Vagina (tissue), 2 donors: ENCODE measurements around the gene USP43. TPM values are rescaled to one million over a fixed set of nuclear protein-coding genes. Genes with fewer than 3 reads are reported as not detected.
"Not testable (repeated sequence)": the region's sequence is repeated elsewhere in the genome, so short reads cannot be mapped to it uniquely, and the experiment has no call there.

Experiments used
- DNase-seq, 2 donors: peaks; one replicate each; pipeline ENCODE4 v3.0.0-alpha.2; 2017; ENCODE audit errors: extremely low spot score in 2 of 2
- H3K27ac ChIP-seq: fragments of 200-600 bp; sonication (generic); one replicate; pipeline ENCODE4 v1.5.1; 2019
- H3K27me3 ChIP-seq: fragments of 200-600 bp; sonication (generic); one replicate; pipeline ENCODE4 v1.5.1; 2019
- H3K36me3 ChIP-seq, 2 donors: fragments of 200-600 bp; sonication (generic); one replicate each; pipeline ENCODE4 v1.5.1; 2017 to 2019
- H3K4me1 ChIP-seq: fragments of 200-600 bp; sonication (generic); one replicate; pipeline ENCODE4 v1.5.1; 2019
- H3K4me3 ChIP-seq, 2 donors: fragments of 200-600 bp; sonication (generic); 1 replicate in 1 of 2; 2 replicates in 1 of 2; pipeline ENCODE4 v1.5.1; 2016 to 2019
- H3K9me3 ChIP-seq: fragments of 200-600 bp; sonication (generic); one replicate; pipeline ENCODE4 v1.5.1; 2019
- CTCF ChIP-seq, 3 experiments: fragments of 450-650 bp in 2 of 3; fragments of 200-600 bp in 1 of 3; sonication (generic) in 1 of 3; IDR thresholded peaks; one replicate each; pipeline ENCODE4 v1.5.1; 2017 to 2019; ENCODE audit warnings: antibody characterized with exemption in 3 of 3, mild to moderate bottlenecking in 2 of 3, moderate library complexity in 2 of 3
- POLR2A ChIP-seq, 2 donors: fragments of 450-650 bp; IDR thresholded peaks; one replicate each; pipeline ENCODE4 v1.6.1; 2017; ENCODE audit warnings: antibody characterized with exemption in 2 of 2, mild to moderate bottlenecking in 2 of 2, moderate library complexity in 2 of 2
- POLR2AphosphoS5 ChIP-seq, 2 donors: sonication (generic); formaldehyde crosslinking; IDR thresholded peaks; one replicate each; pipeline ENCODE4 v1.9.0; 2017; ENCODE audit warnings: antibody characterized with exemption in 2 of 2, mild to moderate bottlenecking in 2 of 2, low read depth in 1 of 2; ENCODE audit not compliant: insufficient read depth in 1 of 2
- intact Hi-C: fragments of 100-400 bp; cut with DNase I; formaldehyde crosslinking; loops from one replicate; pipeline ENCODE4 v1.15.1; 2023
- total RNA-seq: library from RNA; depleted of rRNA; stranded (reverse); fragments of >200 nt; gene quantifications from one replicate; pipeline ENCODE4 v1.2.3, GENCODE V29; 2016

The USP43 gene
- total RNA-seq = 5.6 TPM

GRCh38 chr17:9644910-9645751 is at the start of gene USP43:
Gene USP43 (plus strand): TSS chr17:9645517. CDS start chr17:9645633, 116 bp downstream.
- no peaks in the 10 kb centered on the region for H3K27me3 ChIP-seq
- no peaks in the 10 kb centered on the region for H3K36me3 ChIP-seq
- H3K9me3 ChIP-seq = no peaks in the 10 kb centered on the region
- intact Hi-C loops = no loop called here
- no peak for DNase-seq
- H3K4me3 ChIP-seq = peak within 1 kb of the TSS; percentile 53 to 57
- TF ChIP-seq POLR2A (IDR thresholded peaks at IDR 0.05) (no peak), POLR2AphosphoS5 (IDR thresholded peaks at IDR 0.05; ENCODE audit: insufficient read depth in 1 of 2, low read depth in 1 of 2) (no peak), CTCF (IDR thresholded peaks at IDR 0.05) (no peak)
- peaks cover 20% of the 10 kb centered on the region for H3K4me1 ChIP-seq
- peak within 1 kb of the TSS; percentile 17 for H3K27ac ChIP-seq

GRCh38 chr17:9597638-9598037 is 47.7 kb upstream of the USP43 start:
- intact Hi-C loops, H3K36me3 ChIP-seq, DNase-seq, H3K27me3 ChIP-seq, H3K4me3 ChIP-seq, H3K4me1 ChIP-seq, H3K27ac ChIP-seq, H3K9me3 ChIP-seq: not testable (repeated sequence)

GRCh38 chr17:9598661-9599060 is 46.7 kb upstream of the USP43 start:
- intact Hi-C loops = no loop called here
- TF ChIP-seq POLR2A (IDR thresholded peaks at IDR 0.05) (no peak), POLR2AphosphoS5 (IDR thresholded peaks at IDR 0.05; ENCODE audit: insufficient read depth in 1 of 2, low read depth in 1 of 2) (no peak), CTCF (IDR thresholded peaks at IDR 0.05) (no peak)
- Histone ChIP-seq H3K36me3 (no peaks in the 10 kb centered on the region), H3K4me1 (no peaks in the 10 kb centered on the region), H3K27me3 (no peaks in the 10 kb centered on the region), H3K9me3 (no peaks in the 10 kb centered on the region), H3K4me3 (no peak overlapping the region), H3K27ac (no peak overlapping the region)
- no peak for DNase-seq

- intact Hi-C loops, H3K4me3 ChIP-seq, H3K4me1 ChIP-seq, DNase-seq, H3K36me3 ChIP-seq, H3K27me3 ChIP-seq, H3K9me3 ChIP-seq, H3K27ac ChIP-seq: not testable (repeated sequence)
Observed at GRCh38 chr17:9604583-9604982, 40.7 kb upstream of the USP43 start.

- H3K27ac ChIP-seq = no peak overlapping the region
- no peaks in the 10 kb centered on the region for H3K9me3 ChIP-seq
- H3K36me3 ChIP-seq = no peaks in the 10 kb centered on the region
- no peak overlapping the region for H3K4me3 ChIP-seq
- intact Hi-C loops = no loop called here
- no peaks in the 10 kb centered on the region for H3K27me3 ChIP-seq
- no peaks in the 10 kb centered on the region for H3K4me1 ChIP-seq
- TF ChIP-seq POLR2A (IDR thresholded peaks at IDR 0.05) = no peak
- DNase-seq = no peak
Observed at GRCh38 chr17:9606453-9606852, 38.9 kb upstream of the USP43 start.

GRCh38 chr17:9607058-9607457 is 38.3 kb upstream of the USP43 start:
- H3K27ac ChIP-seq, DNase-seq, intact Hi-C loops, H3K27me3 ChIP-seq, H3K4me1 ChIP-seq, H3K9me3 ChIP-seq, H3K4me3 ChIP-seq, H3K36me3 ChIP-seq: not testable (repeated sequence)

- intact Hi-C loops = no loop called here
- Histone ChIP-seq H3K36me3 (no peaks in the 10 kb centered on the region), H3K9me3 (no peaks in the 10 kb centered on the region), H3K4me1 (no peaks in the 10 kb centered on the region), H3K4me3 (no peak overlapping the region), H3K27ac (no peak overlapping the region), H3K27me3 (no peaks in the 10 kb centered on the region)
- no peak for DNase-seq
- TF ChIP-seq CTCF (IDR thresholded peaks at IDR 0.05) (no peak), POLR2AphosphoS5 (IDR thresholded peaks at IDR 0.05; ENCODE audit: insufficient read depth in 1 of 2, low read depth in 1 of 2) (no peak), POLR2A (IDR thresholded peaks at IDR 0.05) (no peak)
Observed at GRCh38 chr17:9611557-9611956, 33.8 kb upstream of the USP43 start.
